ENCODE measurements around the gene CFAP161. TPM values are rescaled to one million over a fixed set of nuclear protein-coding genes. Genes with fewer than 3 reads are reported as not detected.

CFAP161 gene
- total and polyA plus RNA-seq, 9 of the 15 experiments (the other 6 are each of a cell fraction or from before 2014, with no cell fraction given), result 25.8 to 83.3 (median 75.6) TPM

GRCh38 chr15:81115054-81115939, 18.8 kb upstream of the CFAP161 start (continued):
- TF ChIP-seq E2F4 (CRISPR knock-in tag; IDR thresholded peaks at IDR 0.05; ENCODE audit: low read depth) (no peak), ZNF785 (CRISPR knock-in tag; IDR thresholded peaks at IDR 0.05) (no peak), GABPB2 (CRISPR knock-in tag; conservative IDR thresholded peaks at IDR 0.05) (no peak), NR2F6 (CRISPR knock-in tag; IDR thresholded peaks at IDR 0.05) (no peak), ZFP36 (IDR thresholded peaks at IDR 0.05; ENCODE audit: low read depth, low read length, partially characterized antibody) (no peak), ESRRB (CRISPR knock-in tag; IDR thresholded peaks at IDR 0.05; ENCODE audit: borderline replicate concordance) (no peak), ZNF347 (CRISPR knock-in tag; IDR thresholded peaks at IDR 0.05; ENCODE audit: low read depth) (no peak), IRF2 (CRISPR knock-in tag; IDR thresholded peaks at IDR 0.05) (no peak), PHTF2 (CRISPR knock-in tag; IDR thresholded peaks at IDR 0.05) (no peak), NEUROD1 (IDR thresholded peaks at IDR 0.05; ENCODE audit: borderline replicate concordance, low read depth, low read length, partially characterized antibody) (no peak), STAT5B (CRISPR knock-in tag; IDR thresholded peaks at IDR 0.05) (no peak), ZKSCAN3 (CRISPR knock-in tag; IDR thresholded peaks at IDR 0.05) (no peak), HDAC8 (tag; IDR thresholded peaks at IDR 0.05) (peak; percentile 49; the same call in 1 of the 2 replicates)
- TF ChIP-seq, protein P1, sequence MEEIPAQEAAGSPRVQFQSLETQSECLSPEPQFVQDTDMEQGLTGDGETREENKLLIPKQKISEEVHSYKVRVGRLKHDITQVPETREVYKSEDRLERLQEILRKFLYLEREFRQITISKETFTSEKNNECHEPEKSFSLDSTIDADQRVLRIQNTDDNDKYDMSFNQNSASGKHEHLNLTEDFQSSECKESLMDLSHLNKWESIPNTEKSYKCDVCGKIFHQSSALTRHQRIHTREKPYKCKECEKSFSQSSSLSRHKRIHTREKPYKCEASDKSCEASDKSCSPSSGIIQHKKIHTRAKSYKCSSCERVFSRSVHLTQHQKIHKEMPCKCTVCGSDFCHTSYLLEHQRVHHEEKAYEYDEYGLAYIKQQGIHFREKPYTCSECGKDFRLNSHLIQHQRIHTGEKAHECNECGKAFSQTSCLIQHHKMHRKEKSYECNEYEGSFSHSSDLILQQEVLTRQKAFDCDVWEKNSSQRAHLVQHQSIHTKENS (CRISPR knock-in tag; IDR thresholded peaks at IDR 0.05), result no peak
- TF ChIP-seq, protein P2, sequence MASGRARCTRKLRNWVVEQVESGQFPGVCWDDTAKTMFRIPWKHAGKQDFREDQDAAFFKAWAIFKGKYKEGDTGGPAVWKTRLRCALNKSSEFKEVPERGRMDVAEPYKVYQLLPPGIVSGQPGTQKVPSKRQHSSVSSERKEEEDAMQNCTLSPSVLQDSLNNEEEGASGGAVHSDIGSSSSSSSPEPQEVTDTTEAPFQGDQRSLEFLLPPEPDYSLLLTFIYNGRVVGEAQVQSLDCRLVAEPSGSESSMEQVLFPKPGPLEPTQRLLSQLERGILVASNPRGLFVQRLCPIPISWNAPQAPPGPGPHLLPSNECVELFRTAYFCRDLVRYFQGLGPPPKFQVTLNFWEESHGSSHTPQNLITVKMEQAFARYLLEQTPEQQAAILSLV (tag; IDR thresholded peaks at IDR 0.05), result peak; percentile 64; the same call in 1 of the 2 replicates
- TF ChIP-seq, protein P3, sequence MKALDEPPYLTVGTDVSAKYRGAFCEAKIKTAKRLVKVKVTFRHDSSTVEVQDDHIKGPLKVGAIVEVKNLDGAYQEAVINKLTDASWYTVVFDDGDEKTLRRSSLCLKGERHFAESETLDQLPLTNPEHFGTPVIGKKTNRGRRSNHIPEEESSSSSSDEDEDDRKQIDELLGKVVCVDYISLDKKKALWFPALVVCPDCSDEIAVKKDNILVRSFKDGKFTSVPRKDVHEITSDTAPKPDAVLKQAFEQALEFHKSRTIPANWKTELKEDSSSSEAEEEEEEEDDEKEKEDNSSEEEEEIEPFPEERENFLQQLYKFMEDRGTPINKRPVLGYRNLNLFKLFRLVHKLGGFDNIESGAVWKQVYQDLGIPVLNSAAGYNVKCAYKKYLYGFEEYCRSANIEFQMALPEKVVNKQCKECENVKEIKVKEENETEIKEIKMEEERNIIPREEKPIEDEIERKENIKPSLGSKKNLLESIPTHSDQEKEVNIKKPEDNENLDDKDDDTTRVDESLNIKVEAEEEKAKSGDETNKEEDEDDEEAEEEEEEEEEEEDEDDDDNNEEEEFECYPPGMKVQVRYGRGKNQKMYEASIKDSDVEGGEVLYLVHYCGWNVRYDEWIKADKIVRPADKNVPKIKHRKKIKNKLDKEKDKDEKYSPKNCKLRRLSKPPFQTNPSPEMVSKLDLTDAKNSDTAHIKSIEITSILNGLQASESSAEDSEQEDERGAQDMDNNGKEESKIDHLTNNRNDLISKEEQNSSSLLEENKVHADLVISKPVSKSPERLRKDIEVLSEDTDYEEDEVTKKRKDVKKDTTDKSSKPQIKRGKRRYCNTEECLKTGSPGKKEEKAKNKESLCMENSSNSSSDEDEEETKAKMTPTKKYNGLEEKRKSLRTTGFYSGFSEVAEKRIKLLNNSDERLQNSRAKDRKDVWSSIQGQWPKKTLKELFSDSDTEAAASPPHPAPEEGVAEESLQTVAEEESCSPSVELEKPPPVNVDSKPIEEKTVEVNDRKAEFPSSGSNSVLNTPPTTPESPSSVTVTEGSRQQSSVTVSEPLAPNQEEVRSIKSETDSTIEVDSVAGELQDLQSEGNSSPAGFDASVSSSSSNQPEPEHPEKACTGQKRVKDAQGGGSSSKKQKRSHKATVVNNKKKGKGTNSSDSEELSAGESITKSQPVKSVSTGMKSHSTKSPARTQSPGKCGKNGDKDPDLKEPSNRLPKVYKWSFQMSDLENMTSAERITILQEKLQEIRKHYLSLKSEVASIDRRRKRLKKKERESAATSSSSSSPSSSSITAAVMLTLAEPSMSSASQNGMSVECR (CRISPR knock-in tag; IDR thresholded peaks at IDR 0.05), result no peak
- TF ChIP-seq, protein P4, sequence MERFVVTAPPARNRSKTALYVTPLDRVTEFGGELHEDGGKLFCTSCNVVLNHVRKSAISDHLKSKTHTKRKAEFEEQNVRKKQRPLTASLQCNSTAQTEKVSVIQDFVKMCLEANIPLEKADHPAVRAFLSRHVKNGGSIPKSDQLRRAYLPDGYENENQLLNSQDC (CRISPR knock-in tag; IDR thresholded peaks at IDR 0.05), result no peak
- TF ChIP-seq, protein P5, sequence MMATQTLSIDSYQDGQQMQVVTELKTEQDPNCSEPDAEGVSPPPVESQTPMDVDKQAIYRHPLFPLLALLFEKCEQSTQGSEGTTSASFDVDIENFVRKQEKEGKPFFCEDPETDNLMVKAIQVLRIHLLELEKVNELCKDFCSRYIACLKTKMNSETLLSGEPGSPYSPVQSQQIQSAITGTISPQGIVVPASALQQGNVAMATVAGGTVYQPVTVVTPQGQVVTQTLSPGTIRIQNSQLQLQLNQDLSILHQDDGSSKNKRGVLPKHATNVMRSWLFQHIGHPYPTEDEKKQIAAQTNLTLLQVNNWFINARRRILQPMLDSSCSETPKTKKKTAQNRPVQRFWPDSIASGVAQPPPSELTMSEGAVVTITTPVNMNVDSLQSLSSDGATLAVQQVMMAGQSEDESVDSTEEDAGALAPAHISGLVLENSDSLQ (IDR thresholded peaks at IDR 0.05), result no peak
